CD4-positive, alpha-beta T cell treated with Interleukin-6 for 4 hours (primary cell): ENCODE measurements around the gene SETBP1.

Experiments
- DNase-seq: peaks from one replicate; pipeline ENCODE4 v3.0.0-alpha.2; 2020; ENCODE audit warnings: mixed read lengths

The SETBP1 gene

GRCh38 chr18:44821924-44822323, 141.2 kb downstream of the SETBP1 start:
- no peak for DNase-seq

DNA sequence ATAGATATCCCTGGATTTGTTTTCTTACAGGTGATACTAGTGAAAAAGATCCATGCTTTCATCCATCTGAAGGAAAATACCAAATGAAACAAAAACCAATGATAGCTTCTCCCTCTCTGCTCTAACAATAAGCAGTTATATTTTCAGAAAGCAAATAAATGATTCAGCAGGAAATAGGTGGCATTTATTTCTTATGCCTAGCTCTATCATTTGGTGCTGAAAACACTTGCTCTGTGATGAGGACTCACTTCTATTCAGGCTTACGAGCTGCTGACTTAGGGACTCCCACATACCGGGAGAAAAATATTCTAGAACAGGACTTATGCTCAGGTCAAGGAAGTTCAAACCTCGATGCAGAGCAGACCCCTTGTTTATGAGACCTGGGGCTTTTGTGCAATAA, 142.6 kb downstream of the SETBP1 start:
- no peak for DNase-seq

- DNase-seq: no peak
Observed at GRCh38 chr18:44823782-44824181, 143.1 kb downstream of the SETBP1 start.

GRCh38 chr18:44824884-44825283, 144.2 kb downstream of the SETBP1 start:
- DNase-seq: no peak

DNA sequence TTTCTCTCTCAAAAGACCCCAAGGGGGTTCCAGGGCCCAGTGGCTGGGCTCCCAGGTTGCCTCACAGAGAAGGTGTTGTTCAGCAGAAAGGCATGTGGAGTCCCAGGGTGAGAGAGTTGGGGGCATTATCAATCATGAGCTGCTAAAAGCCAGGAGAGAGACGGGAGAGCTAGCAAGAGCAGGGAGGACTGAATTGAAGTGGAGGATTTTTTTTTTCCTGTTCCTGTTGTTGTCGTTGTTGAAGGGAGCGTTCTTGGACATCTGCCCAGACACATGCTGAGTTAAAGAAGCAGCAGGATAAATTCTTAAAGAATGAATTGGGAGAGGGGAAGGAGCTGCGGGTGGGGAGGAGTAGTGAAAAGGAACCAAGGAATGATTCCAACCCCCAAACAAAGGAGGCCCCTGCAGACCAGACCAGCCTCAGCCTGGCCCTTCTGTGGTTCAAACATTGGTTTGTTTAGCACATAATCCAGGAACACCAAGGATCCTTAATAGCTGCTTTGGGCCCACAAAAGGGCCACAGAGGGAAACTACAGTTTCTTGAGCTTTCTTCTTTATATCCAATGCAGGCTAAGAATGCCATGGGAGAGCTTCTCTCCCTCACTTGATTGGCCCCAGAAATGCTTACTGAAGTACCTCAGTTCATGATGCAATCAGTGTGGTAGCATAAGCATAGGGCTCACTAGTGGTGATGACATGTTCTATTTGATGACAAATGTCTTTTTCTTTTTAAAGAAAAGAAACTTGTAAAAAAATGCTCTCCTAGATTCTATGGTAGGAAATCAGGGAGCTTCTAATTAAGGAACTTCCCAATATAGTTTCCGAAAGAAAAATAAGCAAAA, 146.0 kb downstream of the SETBP1 start:
- DNase-seq: no peak

DNA sequence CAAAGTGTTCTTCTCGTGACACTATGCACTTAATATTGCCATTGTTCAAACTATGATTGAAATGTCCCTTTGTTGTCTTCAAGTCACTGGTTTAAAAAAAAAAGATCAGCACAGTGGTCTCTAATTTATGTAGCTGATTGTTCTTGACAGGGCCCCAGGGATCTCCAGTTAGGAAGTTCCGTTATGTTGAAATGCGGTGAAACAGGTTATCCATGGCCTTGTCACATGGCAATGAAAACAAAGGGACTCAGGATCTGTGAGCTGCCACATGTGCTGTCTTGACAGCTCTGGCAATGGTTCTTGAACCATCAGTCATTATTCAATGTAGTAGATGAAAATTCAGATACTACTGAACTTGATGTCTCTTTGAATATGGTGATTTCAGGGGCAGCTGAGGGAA, 147.4 kb downstream of the SETBP1 start:
- DNase-seq: no peak

- DNase-seq: no peak
Observed at GRCh38 chr18:44830581-44830980, 149.9 kb downstream of the SETBP1 start.

- DNase-seq: no peak
Observed at GRCh38 chr18:44833786-44834185, 153.1 kb downstream of the SETBP1 start.

- no peak for DNase-seq
Observed at GRCh38 chr18:44834867-44835469, 154.3 kb downstream of the SETBP1 start.

GRCh38 chr18:44835703-44836102, 155.0 kb downstream of the SETBP1 start:
- no peak for DNase-seq

GRCh38 chr18:44836263-44836662, 155.6 kb downstream of the SETBP1 start:
- DNase-seq: no peak

- DNase-seq: no peak
Observed at GRCh38 chr18:44837482-44838180, 156.9 kb downstream of the SETBP1 start.

GRCh38 chr18:44838971-44839666, 158.4 kb downstream of the SETBP1 start:
- peak; percentile 69 for DNase-seq

GRCh38 chr18:44840058-44840790, 159.5 kb downstream of the SETBP1 start:
- no peak for DNase-seq

DNA sequence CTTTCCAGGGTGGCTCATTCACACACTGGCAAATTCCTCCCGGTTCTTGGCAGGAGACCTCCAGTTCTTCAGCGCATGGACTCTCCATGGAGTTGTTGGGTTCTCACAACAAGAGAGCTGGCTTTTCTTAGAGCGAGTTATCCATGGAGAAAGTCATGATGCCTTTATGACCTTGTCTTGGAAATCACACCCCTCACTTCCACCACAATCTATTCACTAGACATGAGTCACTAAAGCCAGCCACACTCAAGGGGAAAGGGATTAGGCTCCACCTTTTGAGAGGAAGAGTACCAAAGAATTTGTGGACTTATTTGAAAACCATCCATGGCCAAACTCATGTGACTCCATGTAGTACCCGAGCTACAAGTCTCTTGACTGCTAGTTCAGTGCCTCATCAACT, 160.5 kb downstream of the SETBP1 start:
- no peak for DNase-seq

DNA sequence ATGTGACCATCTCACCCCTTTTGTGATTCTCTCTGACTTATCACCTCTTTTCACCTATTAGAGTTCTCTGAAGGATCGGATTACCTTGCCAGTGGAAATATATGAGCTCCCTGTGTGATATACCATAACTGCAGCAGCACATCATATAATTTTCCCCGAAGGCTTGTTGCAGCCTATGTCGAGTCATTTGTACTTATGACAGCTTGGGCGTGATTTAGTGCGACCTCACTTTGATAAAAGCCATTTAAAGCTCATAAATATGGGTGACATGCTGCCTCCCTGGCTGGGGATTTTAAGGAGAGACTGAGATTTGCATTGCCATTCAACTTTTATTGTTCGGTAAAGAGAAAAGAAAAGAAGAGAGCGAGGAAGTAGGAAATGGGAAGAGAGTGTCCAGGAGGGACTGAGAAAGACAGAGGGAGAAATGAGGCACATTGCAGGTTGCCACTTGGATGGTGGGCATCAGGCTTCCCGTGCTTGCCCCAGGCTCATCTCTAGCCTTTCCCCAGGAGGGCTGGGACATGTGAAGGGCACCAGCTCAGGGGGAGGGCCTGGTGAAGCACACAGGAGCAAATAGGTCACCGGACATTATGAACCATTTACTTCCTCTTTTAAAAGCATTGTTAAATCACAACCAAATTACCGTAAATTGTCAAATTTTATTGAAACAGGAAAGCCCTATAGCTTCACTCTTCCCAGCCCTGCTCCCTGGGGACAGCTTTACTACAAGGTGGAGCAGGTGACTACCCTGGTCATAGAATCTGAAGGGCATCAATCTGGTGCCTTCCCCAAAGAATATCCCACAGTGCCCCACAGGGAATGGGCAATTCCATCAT, 161.3 kb downstream of the SETBP1 start:
- no peak for DNase-seq

DNA sequence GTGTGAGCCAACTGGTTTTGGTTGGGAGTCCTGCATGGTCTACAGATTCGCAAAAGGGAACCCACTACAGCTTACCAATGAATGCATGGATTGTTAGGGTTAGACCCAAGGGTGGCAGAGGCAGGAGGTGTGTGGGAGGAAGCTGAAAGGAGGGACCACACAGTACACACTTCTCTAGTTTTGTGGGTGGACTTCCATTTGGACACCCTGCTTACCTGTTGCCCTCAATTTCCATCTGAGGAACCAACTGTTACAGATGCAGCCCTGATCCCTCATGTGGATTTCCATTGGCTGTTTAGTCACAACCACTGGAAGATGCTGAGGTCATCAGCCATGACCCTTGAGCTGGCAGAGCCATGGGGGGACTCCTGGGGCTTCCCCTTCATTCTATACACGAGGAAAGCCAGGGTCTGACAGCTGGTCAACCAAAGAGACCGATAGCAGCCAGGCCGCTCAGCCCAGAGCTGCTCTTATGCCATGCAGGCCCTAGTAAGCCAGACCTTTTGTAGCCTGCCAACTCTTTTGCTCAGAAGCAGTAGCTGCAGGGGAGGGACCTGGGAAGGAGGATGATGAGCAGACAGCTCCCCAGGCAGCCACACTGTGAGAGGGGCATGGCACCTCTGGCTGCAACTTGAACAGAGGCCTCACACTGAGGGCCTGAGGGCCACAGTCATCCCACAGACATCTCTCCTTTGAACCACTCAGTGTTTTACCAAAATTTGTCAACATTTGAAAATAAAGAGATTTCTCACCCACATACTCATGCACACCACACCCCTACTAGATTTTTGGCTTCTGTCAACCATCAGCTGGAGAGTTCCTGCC, 162.1 kb downstream of the SETBP1 start:
- no peak for DNase-seq

- DNase-seq: no peak
Observed at GRCh38 chr18:44844486-44844885, 163.8 kb downstream of the SETBP1 start.

GRCh38 chr18:44846450-44846849, 165.8 kb downstream of the SETBP1 start:
- DNase-seq: no peak

DNA sequence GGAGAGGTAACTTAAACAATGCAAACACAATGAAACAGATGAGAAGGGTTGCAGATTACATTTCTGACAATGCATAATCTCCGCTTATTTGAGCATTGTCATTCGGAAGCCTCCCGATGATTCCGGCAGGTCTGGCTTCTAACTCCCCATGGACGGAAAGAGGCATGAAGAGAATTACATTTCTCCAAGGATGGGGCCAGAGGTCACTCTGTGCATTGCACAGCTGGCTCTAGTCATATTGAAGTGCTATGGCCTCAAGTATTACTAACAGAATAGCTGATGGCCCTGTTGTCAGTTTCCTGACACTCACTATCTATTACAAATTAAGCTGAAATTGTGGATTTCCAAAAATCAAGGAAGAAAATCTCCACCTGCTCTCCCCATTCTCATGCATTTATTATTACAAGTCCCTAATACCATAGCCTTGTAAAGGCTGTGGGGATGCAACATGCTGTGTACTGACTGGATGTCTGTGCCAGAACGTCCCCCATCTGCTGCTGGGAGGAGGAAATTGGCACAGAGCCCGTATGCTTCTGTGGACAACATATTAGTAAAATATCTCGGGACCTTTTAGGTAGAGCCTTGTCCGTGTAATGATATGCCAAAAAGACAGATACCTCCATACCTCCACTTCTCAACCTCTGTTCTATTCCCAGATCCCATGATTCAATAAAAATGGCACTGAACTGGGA, 168.1 kb downstream of the SETBP1 start:
- DNase-seq: no peak
